B cell (primary cell): ENCODE measurements around the gene SLC22A17.

Experiments
- CTCF ChIP-seq: fragments of 200-600 bp; IDR thresholded peaks from one replicate; pipeline ENCODE4 v1.8.0; 2022; ENCODE audit warnings: antibody characterized with exemption, mild to moderate bottlenecking
- EZH2 ChIP-seq: IDR thresholded peaks from 2 replicates; pipeline ENCODE4 v1.6.1; 2012; ENCODE audit warnings: borderline replicate concordance, low read depth, mild to moderate bottlenecking, moderate library complexity, low read length; ENCODE audit not compliant: insufficient read depth, poor library complexity, severe bottlenecking

GRCh38 chr14:23326491-23327332 is 26.0 kb downstream of the SLC22A17 start:
- no peak for TF ChIP-seq CTCF
- no peak for TF ChIP-seq EZH2
